Neuronal stem cell (in vitro differentiated cells): ENCODE measurements around the gene MALT1.

Source experiments
- DNase-seq: peaks from one replicate; pipeline ENCODE4 v3.0.0-alpha.2; 2013; ENCODE audit warnings: low spot score
- H2AFZ ChIP-seq: one replicate; pipeline ENCODE4 v1.6.1; 2013; ENCODE audit warnings: mild to moderate bottlenecking, low read length, inconsistent platforms
- H2AK5ac ChIP-seq: 2 replicates; pipeline ENCODE4 v1.6.1; 2013; ENCODE audit warnings: low read depth, mild to moderate bottlenecking, inconsistent platforms, low read length, moderate library complexity, mixed read lengths
- H2BK120ac ChIP-seq: 2 replicates; pipeline ENCODE4 v1.6.1; 2013; ENCODE audit warnings: low read depth, mild to moderate bottlenecking, inconsistent platforms, low read length, moderate library complexity, mixed read lengths
- H2BK12ac ChIP-seq: one replicate; pipeline ENCODE4 v1.6.1; 2013; ENCODE audit warnings: low read length, inconsistent platforms
- H2BK15ac ChIP-seq: 2 replicates; pipeline ENCODE4 v1.6.1; 2013; ENCODE audit warnings: mild to moderate bottlenecking, low read length, inconsistent platforms, mixed read lengths
- H2BK5ac ChIP-seq: one replicate; pipeline ENCODE4 v1.6.1; 2013; ENCODE audit warnings: inconsistent platforms, mild to moderate bottlenecking, low read length, moderate library complexity
- H3K14ac ChIP-seq: one replicate; pipeline ENCODE4 v1.6.1; 2013; ENCODE audit warnings: low read length, inconsistent platforms
- H3K18ac ChIP-seq: 2 replicates; pipeline ENCODE4 v1.6.1; 2013; ENCODE audit warnings: low read length, inconsistent platforms
- H3K23ac ChIP-seq: 2 replicates; pipeline ENCODE4 v1.6.1; 2013; ENCODE audit warnings: low read depth, mild to moderate bottlenecking, mixed read lengths, low read length, inconsistent platforms; ENCODE audit not compliant: poor library complexity
- H3K27ac ChIP-seq: replicated peaks from 3 replicates; pipeline ENCODE4 v1.5.1; 2013; ENCODE audit warnings: low read length, inconsistent platforms
- H3K27me3 ChIP-seq, 3 experiments: 2 replicates each; pipeline ENCODE4 v1.6.1; 2013; ENCODE audit warnings: low read length in 3 of 3, mild to moderate bottlenecking in 2 of 3, inconsistent platforms in 1 of 3, low read depth in 1 of 3, mixed read lengths in 1 of 3, moderate library complexity in 1 of 3; ENCODE audit not compliant: control insufficient read depth in 3 of 3, insufficient read depth in 3 of 3
- H3K36me3 ChIP-seq, 2 donors: replicated peaks in 1 of 2; 2 replicates each; pipeline ENCODE4 v1.6.1; 2013; ENCODE audit warnings: low read length in 2 of 2; ENCODE audit not compliant: control insufficient read depth in 2 of 2, insufficient read depth in 2 of 2
- H3K4ac ChIP-seq: 2 replicates; pipeline ENCODE4 v1.6.1; 2013; ENCODE audit warnings: inconsistent platforms, mild to moderate bottlenecking, low read length, moderate library complexity
- H3K4me1 ChIP-seq, 2 donors: 1 replicate in 1 of 2; 2 replicates in 1 of 2; pipeline ENCODE4 v1.6.1; 2013; ENCODE audit warnings: low read length in 2 of 2, low read depth in 1 of 2; ENCODE audit not compliant: control insufficient read depth in 2 of 2, insufficient read depth in 1 of 2
- H3K4me2 ChIP-seq: one replicate; pipeline ENCODE4 v1.6.1; 2013; ENCODE audit warnings: mild to moderate bottlenecking, low read length, inconsistent platforms; ENCODE audit not compliant: insufficient read depth, poor library complexity, severe bottlenecking
- H3K4me3 ChIP-seq, 2 donors: 2 replicates each; pipeline ENCODE4 v1.5.1; 2013; ENCODE audit warnings: low read length in 2 of 2, mild to moderate bottlenecking in 2 of 2, inconsistent platforms in 1 of 2, moderate library complexity in 1 of 2
- H3K79me1 ChIP-seq: one replicate; pipeline ENCODE4 v1.6.1; 2013; ENCODE audit warnings: low read depth, mild to moderate bottlenecking, inconsistent platforms, low read length, moderate library complexity
- H3K9ac ChIP-seq: one replicate; pipeline ENCODE4 v1.6.1; 2013; ENCODE audit warnings: mild to moderate bottlenecking, low read depth, low read length, inconsistent platforms; ENCODE audit not compliant: poor library complexity
- H3K9me3 ChIP-seq, 2 donors: replicated peaks in 1 of 2; 2 replicates each; pipeline versions ENCODE3 to v1.6.1; 2013; ENCODE audit warnings: low read length in 2 of 2, mild to moderate bottlenecking in 2 of 2, inconsistent platforms in 1 of 2, low read depth in 1 of 2, mixed read lengths in 1 of 2, moderate library complexity in 1 of 2; ENCODE audit not compliant: control insufficient read depth in 2 of 2, insufficient read depth in 1 of 2
- H4K8ac ChIP-seq: one replicate; pipeline ENCODE4 v1.6.1; 2013; ENCODE audit warnings: low read depth, mild to moderate bottlenecking, inconsistent platforms, low read length, moderate library complexity
- H4K91ac ChIP-seq: one replicate; pipeline ENCODE4 v1.6.1; 2013; ENCODE audit warnings: low read length, low read depth, mild to moderate bottlenecking, inconsistent platforms; ENCODE audit not compliant: poor library complexity
- WGBS, 2 donors: extraction: QIAGEN DNeasy Blood & Tissue Kit; methylation state at CpG; one replicate each; pipeline ENCODE4 v1.1.7; 2013; ENCODE audit warnings: missing lambda C conversion rate in 2 of 2, mixed read lengths in 1 of 2; ENCODE audit not compliant: insufficient read length in 2 of 2, insufficient replicate concordance in 1 of 2; ENCODE audit errors: extremely low coverage in 2 of 2; 5-methylcytosine and 5-hydroxymethylcytosine counted together

Gene MALT1

GRCh38 chr18:58657494-58657893 is 13.8 kb upstream of the MALT1 start:
- Histone ChIP-seq H2BK120ac (no peak overlapping the region), H4K91ac (no peak overlapping the region)
- WGBS, 2 donors: no CpG with 5 or more reads among the region's 1 CpG

DNA sequence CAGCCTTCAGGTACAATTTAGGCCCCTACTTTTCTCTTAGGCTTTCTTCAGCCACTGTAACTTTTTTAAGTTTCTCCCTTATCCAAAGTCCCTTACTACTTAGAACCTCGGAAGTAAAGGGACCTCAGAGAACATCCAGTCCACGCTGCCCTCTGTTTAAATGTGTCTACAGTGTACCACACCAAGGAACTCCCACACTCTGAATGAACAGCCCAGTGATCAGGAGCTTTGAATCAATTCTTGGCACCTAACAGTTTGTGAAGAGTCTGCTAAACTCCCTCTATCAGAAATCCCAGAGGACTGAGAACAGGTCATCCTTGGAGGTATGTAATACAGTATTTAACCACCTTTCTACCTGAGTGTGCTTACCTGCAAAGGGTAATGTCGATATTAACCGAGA is 11.6 kb upstream of the MALT1 start:
- no peak overlapping the region for H3K4ac ChIP-seq
- no CpG with 5 or more reads among the region's 4 CpGs for WGBS, 2 donors
- no peak overlapping the region for H3K9ac ChIP-seq
- H3K18ac ChIP-seq: no peak overlapping the region
- H2BK15ac ChIP-seq: no peak overlapping the region
- no peak overlapping the region for H2BK5ac ChIP-seq
- no peak overlapping the region for H3K14ac ChIP-seq
- H3K4me3 ChIP-seq: no peak overlapping the region
- H2AFZ ChIP-seq: no peak overlapping the region
- no peaks in the 10 kb centered on the region for H3K79me1 ChIP-seq
- DNase-seq: no peak
- no peak overlapping the region for H2BK120ac ChIP-seq
- H3K4me1 ChIP-seq: peaks cover 0 to 3% of the 10 kb centered on the region in 2 donors
- H3K27ac ChIP-seq: no peak overlapping the region
- H3K4me2 ChIP-seq: no peak overlapping the region
- no peak overlapping the region for H2BK12ac ChIP-seq
- no peaks in the 10 kb centered on the region for H3K27me3 ChIP-seq
- no peak overlapping the region for H4K91ac ChIP-seq
- H3K23ac ChIP-seq: no peak overlapping the region
- no peaks in the 10 kb centered on the region for H3K36me3 ChIP-seq
- peaks cover 0 to 9% of the 10 kb centered on the region in 2 donors for H3K9me3 ChIP-seq
- no peak overlapping the region for H4K8ac ChIP-seq
- H2AK5ac ChIP-seq: no peak overlapping the region

More at GRCh38 chr18:58657494-58657893, 13.8 kb upstream of the MALT1 start:
- Histone ChIP-seq H4K8ac (no peak overlapping the region), H2BK5ac (no peak overlapping the region), H3K4me3 (no peak overlapping the region), H2BK15ac (no peak overlapping the region), H3K79me1 (no peaks in the 10 kb centered on the region), H3K4me2 (no peak overlapping the region), H2BK12ac (no peak overlapping the region), H3K27me3 (no peaks in the 10 kb centered on the region), H2AK5ac (no peak overlapping the region), H3K9me3 (peaks cover 0 to 12% of the 10 kb centered on the region in 2 donors), H3K27ac (no peak overlapping the region), H3K18ac (no peak overlapping the region), H3K4ac (no peak overlapping the region), H2AFZ (no peak overlapping the region), H3K23ac (no peak overlapping the region), H3K4me1 (peaks cover 0 to 3% of the 10 kb centered on the region in 2 donors), H3K14ac (no peak overlapping the region), H3K9ac (no peak overlapping the region), H3K36me3 (no peaks in the 10 kb centered on the region)
- DNase-seq: no peak

- Histone ChIP-seq H2BK12ac (no peak overlapping the region), H3K36me3 (no peaks in the 10 kb centered on the region), H3K9me3 (no peaks in the 10 kb centered on the region), H2BK5ac (no peak overlapping the region), H3K27ac (no peak overlapping the region), H4K8ac (no peak overlapping the region), H3K79me1 (no peaks in the 10 kb centered on the region), H2AK5ac (peak overlapping the region; percentile 58), H3K4ac (no peak overlapping the region), H2BK15ac (no peak overlapping the region), H3K27me3 (no peaks in the 10 kb centered on the region), H3K23ac (no peak overlapping the region), H3K9ac (no peak overlapping the region), H3K14ac (no peak overlapping the region), H4K91ac (no peak overlapping the region), H3K4me1 (peaks cover 0 to 3% of the 10 kb centered on the region in 2 donors), H2AFZ (no peak overlapping the region), H3K4me3 (no peak overlapping the region), H3K4me2 (no peak overlapping the region), H2BK120ac (no peak overlapping the region), H3K18ac (no peak overlapping the region)
- no CpG with 5 or more reads among the region's 9 CpGs for WGBS, 2 donors
- DNase-seq: no peak
Observed at GRCh38 chr18:58660915-58661314, 10.3 kb upstream of the MALT1 start.

DNA sequence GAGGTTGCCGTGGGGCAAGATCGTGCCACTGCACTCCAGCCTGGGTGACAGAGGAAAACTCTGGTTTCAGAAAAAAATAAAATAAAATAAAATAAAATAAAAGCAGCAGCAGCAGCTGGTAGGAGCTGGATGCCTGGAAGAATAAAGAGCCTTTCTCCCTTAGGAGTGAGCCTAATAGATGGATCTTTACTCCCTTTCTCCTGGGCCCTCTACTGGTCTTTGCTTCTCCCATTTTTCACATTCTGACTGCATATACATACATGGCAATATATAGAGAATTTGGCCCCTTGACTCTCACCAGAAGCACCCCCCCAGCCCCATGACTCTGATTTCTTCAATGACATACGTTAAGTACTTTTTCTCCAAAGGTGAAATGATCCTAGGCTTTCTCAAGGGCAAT is 9.8 kb upstream of the MALT1 start:
- H2AK5ac ChIP-seq: no peak overlapping the region
- no peaks in the 10 kb centered on the region for H3K27me3 ChIP-seq
- no peak overlapping the region for H3K4ac ChIP-seq
- no peak overlapping the region for H2AFZ ChIP-seq
- no peak overlapping the region for H2BK12ac ChIP-seq
- peaks cover 0 to 3% of the 10 kb centered on the region in 2 donors for H3K4me1 ChIP-seq
- H3K4me2 ChIP-seq: no peak overlapping the region
- H3K36me3 ChIP-seq: no peaks in the 10 kb centered on the region
- H3K27ac ChIP-seq: no peak overlapping the region
- no CpG with 5 or more reads among the region's 3 CpGs for WGBS, 2 donors
- no peak overlapping the region for H4K91ac ChIP-seq
- no peak overlapping the region for H3K14ac ChIP-seq
- H3K18ac ChIP-seq: no peak overlapping the region
- no peaks in the 10 kb centered on the region for H3K9me3 ChIP-seq
- no peak overlapping the region for H3K9ac ChIP-seq
- no peak overlapping the region for H2BK15ac ChIP-seq
- no peaks in the 10 kb centered on the region for H3K79me1 ChIP-seq
- no peak overlapping the region for H2BK5ac ChIP-seq
- no peak overlapping the region for H2BK120ac ChIP-seq
- H3K23ac ChIP-seq: no peak overlapping the region
- no peak for DNase-seq
- no peak overlapping the region for H4K8ac ChIP-seq
- H3K4me3 ChIP-seq: no peak overlapping the region
